HCT116 (cell line): ENCODE data around the gene CALML6. TPM values are rescaled to one million over a fixed set of nuclear protein-coding genes. Genes with fewer than 3 reads are reported as not detected.

Experiments used
- ATAC-seq: fragments of 200-7000 bp; cut with Tn5 transposase; 2 replicates; pipeline ENCODE4 v1.9.1; 2020; ENCODE audit warnings: mild to moderate bottlenecking, moderate library complexity
- Bru-seq: library from RNA; stranded (reverse); fragments of 400-500 nt; gene quantifications from one replicate; lab custom pipeline; 2021; lab: Mats Ljungman, UMichigan
- BruChase-seq, 2 experiments: library from RNA; stranded (reverse); fragments of 400-500 nt; gene quantifications; one replicate each; lab custom pipeline; 2021; lab: Mats Ljungman, UMichigan
- BruUV-seq: library from RNA; stranded (reverse); fragments of 400-500 nt; replicated peaks from 2 replicates; lab custom pipeline; 2021; lab: Mats Ljungman, UMichigan
- CTCF ChIA-PET: fragments of 300-600 bp; sonication (Branson Sonifier 250); formaldehyde crosslinking; loops from one replicate; lab custom pipeline; 2021; ENCODE audit warnings: antibody characterized with exemption; lab: Charles Lee
- POLR2A ChIA-PET: fragments of 300-600, 350-600 bp; sonication (Branson Sonifier 250); formaldehyde crosslinking; loops from one replicate; lab custom pipeline; 2021; ENCODE audit warnings: antibody characterized with exemption; lab: Charles Lee
- RAD21 ChIA-PET, 2 experiments: fragments of 300-600 bp; sonication (Branson Sonifier 250); formaldehyde crosslinking; loops; one replicate each; lab custom pipeline; 2023; ENCODE audit warnings: low total read pairs in 2 of 2; ENCODE audit not compliant: uncharacterized antibody in 2 of 2, unreplicated experiment in 2 of 2, low non-redundant PET in 1 of 2; lab: Charles Lee
- DNase-seq: peaks from one replicate; pipeline ENCODE4 v3.0.0-alpha.2; 2010; ENCODE audit warnings: low read depth, low spot score
- H2AFZ ChIP-seq: fragments of 200-600 bp; shearing (Covaris generic), sonication (generic); 2 replicates; pipeline ENCODE4 v1.6.1; 2017; ENCODE audit warnings: low read depth, mixed run types, mixed read lengths, antibody characterized with exemption, low read length; ENCODE audit not compliant: poor library complexity, severe bottlenecking
- H3K27ac ChIP-seq: 2 replicates; pipeline ENCODE4 v1.5.1; 2012; ENCODE audit warnings: low read depth, low read length
- H3K27me3 ChIP-seq: fragments of 200-600 bp; sonication (generic); 2 replicates; pipeline ENCODE4 v1.6.1; 2016; ENCODE audit warnings: mixed run types, low read length, mixed read lengths; ENCODE audit not compliant: insufficient read depth
- H3K36me3 ChIP-seq, 2 experiments: fragments of 200-500 bp in 1 of 2; fragments of 200-600 bp in 1 of 2; sonication (Bioruptor generic) in 1 of 2; sonication (generic) in 1 of 2; 2 replicates each; pipeline versions ENCODE4 v1.5.1 to v1.6.1; 2014 to 2016; ENCODE audit warnings: low read length in 2 of 2, inconsistent platforms in 1 of 2, mixed read lengths in 1 of 2, mixed run types in 1 of 2; ENCODE audit not compliant: insufficient read depth in 2 of 2, control insufficient read depth in 1 of 2
- H3K4me1 ChIP-seq, 2 experiments: fragments of 200-600 bp in 1 of 2; sonication (generic) in 1 of 2; 2 replicates each; pipeline versions ENCODE4 v1.5.1 to v1.6.1; 2012 to 2017; ENCODE audit warnings: low read length in 2 of 2, inconsistent platforms in 1 of 2, mild to moderate bottlenecking in 1 of 2, mixed read lengths in 1 of 2, mixed run types in 1 of 2, moderate library complexity in 1 of 2; ENCODE audit not compliant: insufficient read depth in 2 of 2, control insufficient read depth in 1 of 2
- H3K4me2 ChIP-seq: fragments of 200-600 bp; sonication (generic); 2 replicates; pipeline ENCODE4 v1.6.1; 2017; ENCODE audit warnings: mixed run types, low read length, mixed read lengths
- H3K4me3 ChIP-seq, 2 experiments: fragments of 200-600 bp in 1 of 2; sonication (generic) in 1 of 2; replicated peaks in 1 of 2; 2 replicates each; pipeline ENCODE4 v1.5.1; 2011 to 2016; ENCODE audit warnings: low read length in 2 of 2, control low read depth in 1 of 2, low read depth in 1 of 2, mild to moderate bottlenecking in 1 of 2, mixed read lengths in 1 of 2, mixed run types in 1 of 2
- H3K79me2 ChIP-seq: fragments of 200-600 bp; sonication (generic); 2 replicates; pipeline ENCODE4 v1.6.1; 2017; ENCODE audit warnings: mild to moderate bottlenecking, mixed run types, low read length, moderate library complexity, mixed read lengths; ENCODE audit not compliant: insufficient read depth
- H3K9ac ChIP-seq: fragments of 200-600 bp; sonication (generic); 2 replicates; pipeline ENCODE4 v1.6.1; 2016; ENCODE audit warnings: low read length, mixed read lengths
- H3K9me2 ChIP-seq: fragments of 200-600 bp; sonication (generic), shearing (Covaris generic); 2 replicates; pipeline ENCODE4 v1.6.1; 2017; ENCODE audit warnings: mixed run types, mild to moderate bottlenecking, moderate library complexity; ENCODE audit not compliant: insufficient read depth
- H3K9me3 ChIP-seq, 2 experiments: fragments of 200-500 bp in 1 of 2; fragments of 200-600 bp in 1 of 2; sonication (Bioruptor generic) in 1 of 2; sonication (generic) in 1 of 2; 2 replicates each; pipeline ENCODE4 v1.6.1; 2014 to 2017; ENCODE audit warnings: low read length in 2 of 2, mixed read lengths in 2 of 2, inconsistent platforms in 1 of 2, low read depth in 1 of 2, mild to moderate bottlenecking in 1 of 2, mixed run types in 1 of 2, moderate library complexity in 1 of 2; ENCODE audit not compliant: control insufficient read depth in 1 of 2, insufficient read depth in 1 of 2
- H4K20me1 ChIP-seq: fragments of 200-600 bp; sonication (generic), shearing (Covaris generic); 2 replicates; pipeline ENCODE4 v1.6.1; 2017; ENCODE audit warnings: mixed run types, mild to moderate bottlenecking, moderate library complexity; ENCODE audit not compliant: insufficient read depth
- CEBPB ChIP-seq: IDR thresholded peaks from 2 replicates; pipeline ENCODE4 v1.6.1; 2012; ENCODE audit warnings: low read depth
- EGR1 ChIP-seq: IDR thresholded peaks from 2 replicates; pipeline ENCODE4 v1.6.1; 2012; ENCODE audit warnings: low read depth
- EZH2 ChIP-seq: fragments of 200-600 bp; sonication (generic); IDR thresholded peaks from 2 replicates; pipeline ENCODE4 v1.6.1; 2017; ENCODE audit warnings: antibody characterized with exemption, mixed run types
- JUND ChIP-seq: IDR thresholded peaks from 2 replicates; pipeline ENCODE4 v1.6.1; 2012
- YY1 ChIP-seq: IDR thresholded peaks from 2 replicates; pipeline ENCODE4 v1.6.1; 2011; ENCODE audit warnings: low read length, low read depth, moderate library complexity, mild to moderate bottlenecking; ENCODE audit not compliant: insufficient replicate concordance; ENCODE audit errors: extremely low read depth
- ZNF274 ChIP-seq: fragments of 200-500 bp; sonication (Bioruptor generic); IDR thresholded peaks from 2 replicates; pipeline ENCODE4 v1.6.1; 2014; ENCODE audit warnings: mild to moderate bottlenecking, low read depth, low read length, inconsistent platforms
- intact Hi-C: fragments of 100-400 bp; cut with micrococcal nuclease; formaldehyde crosslinking; loops from 2 replicates; pipeline ENCODE4 v1.10.0; 2022
- long read RNA-seq: library from polyadenylated mRNA; unstranded; transcript quantifications from one replicate; pipeline ENCODE4 v2.0.0, GENCODE V29; 2021; ENCODE audit not compliant: unreplicated experiment
- polyA plus RNA-seq: library from polyadenylated mRNA; unstranded; fragments of >200 nt; gene quantifications from 2 replicates; pipeline ENCODE4 v1.2.1, GENCODE V29; 2012; ENCODE audit warnings: missing spikeins
- total RNA-seq: library from RNA; stranded (reverse); gene quantifications from one replicate; pipeline ENCODE4 v1.2.1, GENCODE V29; 2021; ENCODE audit not compliant: unreplicated experiment
- TF ChIP-seq, protein P1 (sequence below), 3 experiments: fragments of 200-600 bp in 1 of 3; sonication (generic) in 1 of 3; IDR thresholded peaks in 2 of 3; conservative IDR thresholded peaks in 1 of 3; 2 replicates each; pipeline ENCODE4 v1.5.1; 2012 to 2017; ENCODE audit warnings: low read depth in 2 of 3, low read length in 2 of 3, antibody characterized with exemption in 1 of 3, borderline replicate concordance in 1 of 3, control low read depth in 1 of 3, mild to moderate bottlenecking in 1 of 3, mixed read lengths in 1 of 3, mixed run types in 1 of 3, moderate library complexity in 1 of 3; ENCODE audit not compliant: insufficient read depth in 1 of 3

The CALML6 gene, protein sequence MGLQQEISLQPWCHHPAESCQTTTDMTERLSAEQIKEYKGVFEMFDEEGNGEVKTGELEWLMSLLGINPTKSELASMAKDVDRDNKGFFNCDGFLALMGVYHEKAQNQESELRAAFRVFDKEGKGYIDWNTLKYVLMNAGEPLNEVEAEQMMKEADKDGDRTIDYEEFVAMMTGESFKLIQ
- total RNA-seq, result 2.3 TPM
- polyA plus RNA-seq, result 0.62 and 1.7 TPM in 2 replicates
- percentile 29 among the genes with signal in this experiment for Bru-seq, nascent RNA
- percentile 47 among the genes with signal in this experiment for BruChase-seq, experiment 1, labeled RNA remaining after a 6-hour chase
- percentile 43 among the genes with signal in this experiment for BruChase-seq, experiment 2, labeled RNA remaining after a 2-hour chase
- long read RNA-seq, result 0 reads

DNA sequence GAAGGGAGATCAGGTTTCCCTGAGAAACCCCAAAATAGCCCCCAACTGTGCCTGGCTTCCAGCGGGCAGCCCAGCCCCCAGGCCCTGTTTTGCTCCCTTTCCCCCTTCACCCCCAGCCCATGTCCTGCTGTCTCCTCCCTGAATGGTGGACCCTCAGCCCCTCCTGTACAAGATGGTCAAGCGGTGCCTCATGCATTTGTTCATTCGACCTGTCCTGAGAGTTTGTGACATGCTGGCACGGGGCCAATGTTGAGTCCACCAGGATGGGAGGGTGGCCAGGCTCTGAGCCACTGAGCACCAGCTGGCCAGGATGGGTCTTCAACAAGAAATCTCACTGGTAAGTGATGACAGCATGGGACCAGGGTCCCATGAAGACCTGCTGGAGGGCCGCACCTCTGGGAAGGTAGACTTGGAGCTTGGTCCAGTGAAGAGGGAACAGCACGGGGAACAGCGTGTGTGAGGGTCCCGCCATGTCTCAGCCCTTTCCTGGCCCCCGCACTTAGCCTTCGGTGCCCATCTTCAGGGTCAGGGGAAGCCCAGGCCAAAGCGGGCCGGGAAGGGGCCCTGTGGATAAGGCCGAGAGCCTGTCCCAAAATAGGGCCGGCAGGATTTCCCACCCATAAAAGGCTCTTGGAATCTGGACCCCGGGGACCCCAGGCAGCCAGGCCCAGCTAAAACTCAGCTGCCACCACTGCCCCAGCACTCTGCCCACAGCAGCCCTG is at the start of gene CALML6:
CALML6 (plus strand) TSS at position 290 of the 722 bp plus-strand sequence; CDS start at position 311, 21 bp downstream.
- ATAC-seq (no peak), DNase-seq (no peak)
- Histone ChIP-seq H3K79me2 (0 out of 2 replicates have a peak, but pooled peaks cover 8% of the 10 kb centered on the region), H3K9me2 (no peaks in the 10 kb centered on the region), H3K27ac (no peak within 1 kb of the TSS), H3K4me1 (peaks cover 12 to 30% of the 10 kb centered on the region in 2 experiments), H3K4me2 (no peak within 1 kb of the TSS), H2AFZ (no peak within 1 kb of the TSS), H3K9me3 (no peaks in the 10 kb centered on the region), H4K20me1 (no peaks in the 10 kb centered on the region), H3K36me3 (no peaks in the 10 kb centered on the region), H3K4me3 (no peak within 1 kb of the TSS), H3K9ac (no peak within 1 kb of the TSS), H3K27me3 (no peaks in the 10 kb centered on the region)
- no TSS peak for BruUV-seq
- RAD21 ChIA-PET, result no interaction called here
- CTCF ChIA-PET, result no interaction called here
- intact Hi-C loops, result no loop called here
- TF ChIP-seq JUND, result no peak
- no peak for TF ChIP-seq EGR1
- no peak for TF ChIP-seq EZH2
- POLR2A ChIA-PET, result no interaction called here

DNA sequence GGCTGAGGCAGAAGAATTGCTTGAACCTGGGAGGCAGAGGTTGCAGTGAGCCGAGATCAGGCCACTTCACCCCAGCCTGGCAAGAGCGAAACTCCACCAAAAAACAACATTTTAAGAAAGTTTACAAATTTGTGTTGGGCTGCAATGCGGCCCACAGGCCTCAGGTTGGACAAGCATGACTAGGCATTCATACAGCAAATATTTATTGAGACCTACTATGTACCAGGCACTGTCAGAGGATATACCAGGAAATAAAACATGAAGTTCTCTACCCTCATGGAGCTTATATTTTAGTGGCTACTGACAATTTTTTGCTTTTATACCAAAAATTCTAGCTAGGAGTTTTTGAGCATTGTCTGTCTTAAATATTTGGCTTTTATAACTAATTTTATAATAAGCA is 47.9 kb upstream of the CALML6 start:
- ChIA-PET CTCF (no interaction called here), POLR2A (no interaction called here), RAD21 (no interaction called here)
- Histone ChIP-seq H3K27ac (no peak overlapping the region), H3K4me2 (no peak overlapping the region), H3K79me2 (peaks cover 98% of the 10 kb centered on the region), H3K9me2 (no peaks in the 10 kb centered on the region), H3K4me3 (no peak overlapping the region), H3K36me3 (0 out of 4 replicates have a peak, but pooled peaks cover 0 to 11% of the 10 kb centered on the region in 2 experiments), H4K20me1 (peaks cover 29% of the 10 kb centered on the region), H3K9me3 (no peaks in the 10 kb centered on the region), H3K4me1 (peaks cover 0 to 5% of the 10 kb centered on the region in 2 experiments; a peak in 2 of 4 replicates), H3K27me3 (no peaks in the 10 kb centered on the region), H2AFZ (no peak overlapping the region), H3K9ac (no peak overlapping the region)
- DNase-seq (no peak), ATAC-seq (no peak)
- TF ChIP-seq CEBPB, result no peak
- TF ChIP-seq, protein P1, sequence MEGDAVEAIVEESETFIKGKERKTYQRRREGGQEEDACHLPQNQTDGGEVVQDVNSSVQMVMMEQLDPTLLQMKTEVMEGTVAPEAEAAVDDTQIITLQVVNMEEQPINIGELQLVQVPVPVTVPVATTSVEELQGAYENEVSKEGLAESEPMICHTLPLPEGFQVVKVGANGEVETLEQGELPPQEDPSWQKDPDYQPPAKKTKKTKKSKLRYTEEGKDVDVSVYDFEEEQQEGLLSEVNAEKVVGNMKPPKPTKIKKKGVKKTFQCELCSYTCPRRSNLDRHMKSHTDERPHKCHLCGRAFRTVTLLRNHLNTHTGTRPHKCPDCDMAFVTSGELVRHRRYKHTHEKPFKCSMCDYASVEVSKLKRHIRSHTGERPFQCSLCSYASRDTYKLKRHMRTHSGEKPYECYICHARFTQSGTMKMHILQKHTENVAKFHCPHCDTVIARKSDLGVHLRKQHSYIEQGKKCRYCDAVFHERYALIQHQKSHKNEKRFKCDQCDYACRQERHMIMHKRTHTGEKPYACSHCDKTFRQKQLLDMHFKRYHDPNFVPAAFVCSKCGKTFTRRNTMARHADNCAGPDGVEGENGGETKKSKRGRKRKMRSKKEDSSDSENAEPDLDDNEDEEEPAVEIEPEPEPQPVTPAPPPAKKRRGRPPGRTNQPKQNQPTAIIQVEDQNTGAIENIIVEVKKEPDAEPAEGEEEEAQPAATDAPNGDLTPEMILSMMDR (IDR thresholded peaks at IDR 0.05 in 2 of 3, conservative IDR thresholded peaks at IDR 0.05 in 1 of 3; ENCODE audit: borderline replicate concordance in 1 of 3, insufficient read depth in 1 of 3, low read depth in 2 of 3, low read length in 2 of 3), result no peak
- TF ChIP-seq YY1, result no peak
- TF ChIP-seq ZNF274, result no peak
- no TSS peak for BruUV-seq
- intact Hi-C loops, result no loop called here
